HG03469 (cell line): ENCODE results near the gene SLC36A1.
"Not testable (repeated sequence)": the region's sequence is repeated elsewhere in the genome, so short reads cannot be mapped to it uniquely, and the experiment has no call there.

Source experiments
- ATAC-seq: cut with Tn5 transposase; IDR thresholded peaks from one replicate; pipeline ENCODE4 v1.9.1; 2021; ENCODE audit warnings: mild to moderate bottlenecking, moderate library complexity, moderate number of reproducible peaks; ENCODE audit not compliant: unreplicated experiment

Gene SLC36A1

DNA sequence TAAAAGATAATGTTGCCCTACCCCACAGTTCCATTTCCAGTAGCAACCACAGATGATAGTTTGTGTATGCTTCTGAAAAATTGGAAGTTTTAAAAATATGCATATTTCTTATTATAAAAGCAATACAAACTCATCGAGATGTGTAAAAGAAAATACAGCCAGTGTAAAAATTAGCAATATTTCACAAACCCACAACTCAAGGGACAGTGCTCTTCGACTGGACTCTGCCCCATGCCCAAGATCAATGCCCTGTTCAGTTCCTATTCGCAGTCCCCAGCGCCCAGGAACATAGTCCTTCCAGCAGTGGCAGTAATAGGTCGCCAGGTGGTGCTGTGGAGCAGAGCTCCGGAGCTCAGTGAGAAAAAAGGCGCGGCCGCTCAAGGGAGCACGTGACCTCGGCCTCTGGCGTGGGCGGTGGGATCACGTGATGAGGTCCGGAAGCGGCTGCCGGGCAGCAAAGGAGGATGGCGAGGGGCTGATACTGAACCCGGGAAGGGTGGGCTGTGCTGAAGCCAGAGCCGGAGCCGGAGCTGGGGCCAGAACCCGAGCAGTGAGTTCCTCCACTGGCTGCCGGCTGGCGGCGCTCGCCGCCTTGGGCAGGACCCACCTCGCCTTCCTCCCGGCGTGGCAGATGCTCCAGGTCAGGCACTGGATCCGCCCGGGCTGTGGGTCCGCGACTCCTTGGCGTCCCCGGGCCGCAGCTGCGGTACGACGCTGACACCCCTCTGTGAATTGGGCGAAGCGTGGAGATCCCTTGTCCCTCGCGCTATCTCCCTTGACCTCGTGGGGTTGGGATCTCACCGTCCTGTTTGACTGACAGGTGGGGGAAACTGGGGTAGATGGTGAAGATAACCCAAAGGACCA, at the start of gene SLC36A1:
TSS of gene SLC36A1 (plus strand) at position 430 of the 864 bp plus-strand sequence. CDS start 11,190 bp downstream, outside the sequence.
- ATAC-seq = peak; percentile 47

DNA sequence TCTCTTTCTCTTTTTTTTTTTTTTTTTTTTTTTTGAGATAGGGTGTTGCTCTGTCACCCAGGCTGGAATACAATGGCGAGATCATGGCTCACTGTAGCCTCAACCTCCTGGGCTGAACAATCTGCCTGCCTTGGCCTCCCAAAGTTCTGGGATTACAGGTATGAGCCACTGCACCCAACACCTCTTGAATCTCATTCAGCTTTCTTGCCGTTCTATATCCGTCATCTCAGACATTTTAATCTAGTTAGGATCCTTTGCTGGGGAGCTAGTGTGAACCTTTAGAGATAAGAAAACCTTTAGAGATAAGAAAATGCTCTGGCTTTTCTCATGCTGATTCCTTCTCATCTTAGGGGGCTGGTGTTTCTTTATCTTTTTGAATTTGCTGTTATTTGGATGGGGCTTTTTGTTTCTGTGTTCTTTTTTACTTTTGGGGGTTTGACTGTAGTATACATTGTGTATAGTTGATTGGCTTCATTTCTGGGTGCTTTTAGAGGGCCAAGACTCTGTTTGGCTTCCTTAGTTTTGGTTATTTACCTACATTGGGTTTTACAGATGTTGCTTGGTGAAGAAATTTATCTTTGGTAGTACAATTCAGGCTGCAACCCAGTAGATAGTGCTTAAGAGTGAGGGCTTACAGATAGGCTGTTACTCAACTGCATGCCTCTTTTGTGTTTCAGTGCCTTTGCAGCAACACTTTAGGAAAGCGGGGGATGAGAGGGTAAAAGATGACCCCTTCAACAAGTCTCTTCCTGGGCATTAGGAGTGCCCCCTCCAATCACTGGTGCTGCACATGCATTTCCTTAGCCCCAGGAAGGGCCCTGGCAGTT, 41.9 kb upstream of the SLC36A1 start:
- no peak for ATAC-seq

DNA sequence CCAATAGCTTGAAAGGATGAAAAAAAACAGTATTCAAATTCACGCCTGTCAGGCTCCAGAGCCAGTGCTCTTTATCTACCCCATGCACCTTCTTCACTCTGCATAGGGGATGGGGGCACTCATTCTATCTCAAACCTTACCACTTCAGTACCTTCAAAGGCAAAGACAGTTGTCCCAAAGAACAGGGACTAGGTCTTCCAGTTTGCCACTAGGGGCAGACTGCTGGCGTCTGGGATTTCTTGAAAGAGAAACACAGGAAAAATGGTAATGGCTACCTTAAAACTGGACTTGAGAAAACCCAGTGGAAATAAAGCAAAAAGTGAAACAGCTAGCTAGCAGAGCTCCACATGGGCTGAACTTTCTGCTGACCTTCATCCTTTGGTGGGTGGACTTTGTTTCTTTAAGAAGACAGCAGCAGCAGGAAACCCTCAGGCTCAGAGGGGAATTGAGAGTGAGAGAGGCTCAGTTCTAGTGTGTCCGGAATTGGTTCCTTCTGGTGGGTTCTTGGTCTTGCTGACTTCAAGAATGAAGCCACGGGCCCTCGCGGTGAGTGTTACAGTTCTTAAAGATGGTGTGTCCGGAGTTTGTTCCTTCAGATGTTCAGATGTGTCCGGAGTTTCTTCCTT, 41.0 kb upstream of the SLC36A1 start:
- ATAC-seq = no peak

DNA sequence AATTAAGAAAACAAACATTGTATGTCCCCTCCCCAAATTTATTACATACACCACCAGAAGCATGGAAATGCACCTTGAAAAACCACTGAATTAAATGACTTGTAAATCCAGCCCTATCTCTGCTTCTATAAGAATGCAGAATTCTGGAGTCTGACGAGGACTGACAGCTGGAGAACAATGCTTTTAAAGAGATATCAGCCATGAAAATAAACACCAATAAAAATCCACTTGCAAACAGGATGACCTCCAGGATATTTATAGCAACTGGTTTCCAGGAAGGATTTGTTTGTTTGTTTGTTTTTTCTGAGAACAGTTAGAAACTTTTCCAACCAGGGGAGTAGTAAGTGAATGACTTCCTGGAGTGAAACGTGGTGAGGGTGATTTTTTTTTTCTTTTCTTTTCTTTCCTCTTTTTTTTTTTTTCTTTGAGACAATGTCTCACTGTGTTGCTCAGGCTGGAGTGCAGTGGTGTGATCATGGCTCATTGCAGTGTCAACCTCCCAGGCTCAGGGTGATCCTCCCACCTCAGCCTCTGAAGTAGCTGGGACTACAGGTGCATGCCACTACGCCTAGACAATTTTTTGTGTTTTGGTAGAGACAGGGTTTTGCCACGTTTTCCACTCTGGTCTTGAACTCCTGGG, 38.7 kb upstream of the SLC36A1 start:
- no peak for ATAC-seq

DNA sequence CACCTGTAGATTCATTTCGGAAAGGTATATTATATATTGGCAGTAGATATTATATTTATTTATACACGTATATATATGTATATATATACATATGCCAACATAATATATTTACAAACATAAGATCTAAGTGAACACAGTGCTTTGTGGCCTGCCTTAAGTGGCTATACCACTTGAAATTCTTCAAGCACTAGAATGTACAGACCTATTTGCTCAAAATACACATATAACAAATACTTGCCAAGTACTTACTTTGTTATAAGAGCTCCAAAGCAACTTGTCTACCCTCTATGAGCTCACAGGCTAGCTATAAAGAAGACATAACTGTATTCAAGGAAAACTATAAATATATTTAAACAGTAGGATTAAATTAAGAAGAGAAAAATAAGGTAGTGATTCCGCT, 33.6 kb upstream of the SLC36A1 start:
- no peak for ATAC-seq

DNA sequence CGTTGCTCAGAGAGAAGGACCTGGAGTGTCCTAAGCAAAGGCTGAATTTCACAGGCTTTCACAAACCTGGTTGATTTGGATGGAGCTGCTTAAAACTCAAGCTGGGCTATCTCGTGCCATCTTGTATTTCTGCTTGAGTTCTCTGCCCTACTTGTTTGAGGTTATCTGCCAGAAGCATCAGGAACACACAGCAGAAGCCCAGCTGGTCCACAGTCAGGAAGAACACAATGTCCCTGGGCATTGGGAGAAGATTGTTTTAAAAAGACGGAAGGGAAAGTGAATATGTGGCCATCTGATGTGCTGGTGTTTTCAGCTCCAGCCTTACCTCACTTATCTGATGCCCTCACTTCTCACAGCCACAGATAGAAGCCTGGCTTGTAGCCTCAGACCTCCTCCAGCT, 32.9 kb upstream of the SLC36A1 start:
- no peak for ATAC-seq

DNA sequence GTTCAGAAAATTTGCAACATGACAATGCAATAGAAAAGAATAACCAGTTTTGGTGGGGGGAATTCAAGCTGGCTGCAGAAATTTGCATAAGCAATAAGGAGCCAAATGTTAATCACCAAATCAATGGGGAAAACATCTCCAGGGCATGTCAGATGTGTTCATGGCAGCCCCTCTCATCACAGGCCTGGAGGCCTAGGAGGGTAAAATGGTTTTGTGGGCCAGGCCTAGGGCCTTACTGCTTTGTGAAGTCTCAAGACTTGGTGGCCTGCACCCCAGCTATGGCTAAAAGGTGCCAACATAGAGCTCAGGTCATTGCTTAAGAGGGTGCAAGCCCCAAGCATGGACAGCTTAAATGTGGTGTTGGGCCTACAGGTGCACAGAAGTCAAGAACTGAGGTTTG, 29.7 kb upstream of the SLC36A1 start:
- ATAC-seq = no peak

DNA sequence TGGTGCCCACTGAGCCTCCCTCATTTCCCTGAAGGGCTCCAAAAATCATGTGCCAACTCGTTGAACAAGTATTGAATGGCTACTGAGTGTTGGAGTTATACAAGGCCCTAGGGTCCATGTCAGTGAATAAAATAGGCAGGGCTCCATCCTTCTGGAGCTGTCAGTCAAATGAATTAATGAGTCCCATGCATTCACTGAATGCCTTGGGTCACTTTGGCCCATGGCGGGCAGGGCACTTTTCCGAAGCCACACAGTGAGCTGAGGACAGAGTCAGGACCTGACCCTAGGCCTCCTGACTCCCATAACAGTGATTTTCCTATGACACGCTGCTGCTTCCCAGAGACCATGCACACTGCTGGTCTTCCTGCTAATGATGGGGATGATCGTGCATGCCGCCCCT, 27.3 kb upstream of the SLC36A1 start:
- no peak for ATAC-seq

DNA sequence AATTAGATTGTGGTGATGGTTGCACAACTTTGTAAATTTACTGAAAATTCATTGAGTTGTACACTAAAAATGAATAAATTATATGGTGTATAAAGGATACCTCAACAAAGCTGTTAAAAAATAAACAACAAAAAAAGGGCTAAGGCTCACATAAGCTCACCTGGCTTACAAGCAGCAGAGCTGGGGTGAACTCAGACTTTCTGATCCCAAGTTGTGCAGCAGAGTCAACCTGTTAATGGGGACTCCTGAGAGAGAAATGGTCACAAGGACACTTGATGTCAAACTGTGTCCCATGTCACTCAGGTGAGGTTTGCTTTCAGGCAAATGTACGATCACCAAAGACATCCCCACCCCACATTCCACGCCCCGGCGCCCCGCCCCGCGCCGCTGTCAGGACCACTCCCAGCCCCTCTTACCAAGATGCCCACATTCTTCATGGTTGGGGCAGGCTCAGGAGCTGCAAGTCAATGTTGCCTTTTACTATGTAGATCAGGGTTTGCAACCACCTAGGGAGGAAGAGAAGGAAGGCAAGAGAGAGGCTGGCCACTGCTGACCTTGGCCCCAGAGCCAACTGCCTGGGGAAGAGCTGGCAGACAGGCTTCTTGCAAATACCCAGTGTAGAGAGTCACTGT, 22.4 kb upstream of the SLC36A1 start:
- no peak for ATAC-seq

DNA sequence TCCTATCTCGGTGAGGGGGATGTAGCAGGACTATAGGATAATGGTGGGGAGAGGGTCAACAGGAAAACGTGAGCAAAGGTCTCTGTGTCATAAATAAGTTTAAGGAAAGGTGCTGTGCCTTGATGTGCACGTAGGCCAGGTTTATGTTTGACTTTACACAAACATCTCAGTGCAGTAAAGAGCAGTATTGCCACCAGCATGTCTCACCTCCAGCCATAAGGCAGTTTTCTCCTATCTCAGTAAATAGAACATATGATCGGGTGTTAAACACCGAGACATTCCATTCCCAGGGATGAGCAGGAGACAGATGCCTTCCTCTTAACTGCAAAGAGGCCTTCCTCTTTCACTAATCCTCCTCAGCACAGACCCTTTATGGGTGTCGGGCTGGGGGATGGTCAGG, 21.1 kb upstream of the SLC36A1 start:
- ATAC-seq = not testable (repeated sequence)

DNA sequence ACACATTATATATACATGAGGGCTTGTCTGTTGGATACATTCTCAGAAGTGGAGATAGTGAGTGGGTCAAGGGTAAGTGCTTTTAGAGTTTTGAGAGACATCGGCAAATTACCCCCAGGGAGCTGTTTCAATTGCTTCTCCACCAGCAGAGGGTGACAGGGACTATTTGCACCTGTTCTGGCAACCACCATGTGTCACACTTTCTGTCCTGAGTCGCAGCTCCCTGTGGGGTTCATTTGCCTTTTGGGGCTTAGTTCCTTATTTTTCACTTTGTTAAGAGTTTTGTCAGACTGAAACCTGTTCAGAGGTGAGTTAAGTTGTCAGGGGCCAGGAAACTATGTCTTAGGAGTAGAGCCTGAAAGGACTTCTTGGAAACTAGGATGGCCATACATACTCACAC, 20.1 kb upstream of the SLC36A1 start:
- peak; percentile 98 for ATAC-seq

DNA sequence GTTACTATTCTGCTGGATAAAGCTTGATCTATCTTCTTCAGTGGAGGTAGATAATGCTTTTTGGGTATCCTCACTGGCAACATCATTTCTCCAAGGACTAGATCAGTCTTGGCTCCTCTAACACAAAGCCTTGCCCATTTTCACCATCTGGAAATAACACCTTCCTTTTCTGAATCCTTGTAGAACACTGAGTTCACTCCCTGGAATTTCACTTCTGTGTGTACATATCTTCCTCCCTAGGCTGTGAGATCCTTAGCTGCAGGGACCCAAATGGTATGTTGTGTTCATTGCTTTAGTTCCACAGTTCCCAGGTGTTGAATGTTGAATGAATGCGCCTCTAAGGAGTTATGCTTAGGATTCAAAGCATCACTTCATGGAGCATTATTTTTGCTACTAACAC, 16.7 kb upstream of the SLC36A1 start:
- no peak for ATAC-seq

DNA sequence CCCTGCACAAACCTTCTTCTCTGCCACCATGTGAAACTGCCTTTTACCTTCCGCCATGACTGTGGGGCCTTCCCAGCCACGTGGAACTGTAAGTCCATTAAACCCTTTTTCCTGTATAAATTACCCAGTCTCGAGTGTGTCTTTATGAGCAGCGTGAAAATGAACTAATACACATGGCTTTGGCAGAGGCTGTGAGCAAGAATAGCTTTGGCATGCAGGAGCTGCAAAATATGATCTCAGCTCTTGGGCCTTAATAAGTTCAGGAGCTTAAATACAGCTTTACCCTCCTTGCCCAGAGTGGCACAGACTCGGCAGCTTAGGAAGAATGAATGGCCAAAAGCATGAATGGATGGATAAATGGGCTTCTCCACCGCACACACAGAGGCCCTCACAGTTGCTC, 15.7 kb upstream of the SLC36A1 start:
- no peak for ATAC-seq

DNA sequence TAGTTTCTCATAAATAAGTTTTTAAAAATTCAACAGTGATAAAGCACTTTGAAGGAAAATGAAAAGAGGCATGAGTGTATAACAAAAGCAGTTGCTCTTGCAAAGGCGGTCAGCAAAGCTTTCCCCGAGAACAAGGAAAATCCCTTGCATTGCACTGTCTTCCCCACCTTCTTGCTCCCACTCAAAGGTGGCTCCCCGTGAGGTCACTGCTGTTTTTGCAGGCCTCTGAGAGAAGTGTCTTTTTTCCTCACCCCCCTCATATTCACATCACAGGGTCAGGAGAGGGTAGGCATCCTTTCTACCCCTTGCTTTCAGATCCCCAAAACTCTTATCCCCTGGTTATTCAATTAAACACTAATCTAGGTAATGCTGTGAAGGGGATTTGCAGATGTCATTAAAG, 15.2 kb upstream of the SLC36A1 start:
- ATAC-seq = no peak

DNA sequence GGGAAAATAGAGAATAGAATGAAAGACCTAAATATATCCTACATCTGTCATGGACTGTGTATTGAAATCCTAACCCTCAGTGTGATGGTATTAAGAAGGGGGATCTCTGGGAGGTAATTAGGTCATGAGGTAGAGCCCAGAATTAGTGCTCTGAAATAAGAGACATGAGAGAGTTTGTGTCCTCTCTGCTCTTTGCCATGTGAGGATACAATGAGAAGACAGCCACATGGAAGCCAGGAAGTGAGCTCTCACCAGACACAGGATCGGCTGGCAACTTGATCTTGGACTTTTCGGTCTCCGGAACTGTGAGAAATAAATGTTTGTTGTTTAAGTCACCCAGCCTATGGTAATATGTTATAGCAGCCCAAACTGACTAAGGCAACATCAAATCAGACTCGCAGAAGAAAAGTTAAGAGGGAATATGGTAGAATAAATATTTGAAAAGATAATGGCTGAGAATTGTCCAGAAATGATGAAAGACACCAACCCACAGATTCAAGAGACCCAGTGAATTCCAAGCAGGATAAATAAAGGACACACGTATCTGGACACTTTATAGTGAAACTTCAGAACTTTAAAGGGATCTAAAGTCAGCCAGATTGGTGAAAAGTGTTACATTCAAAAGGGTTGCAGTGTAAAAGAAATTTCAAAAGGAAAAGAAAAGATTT, 12.7 kb upstream of the SLC36A1 start:
- ATAC-seq = no peak

DNA sequence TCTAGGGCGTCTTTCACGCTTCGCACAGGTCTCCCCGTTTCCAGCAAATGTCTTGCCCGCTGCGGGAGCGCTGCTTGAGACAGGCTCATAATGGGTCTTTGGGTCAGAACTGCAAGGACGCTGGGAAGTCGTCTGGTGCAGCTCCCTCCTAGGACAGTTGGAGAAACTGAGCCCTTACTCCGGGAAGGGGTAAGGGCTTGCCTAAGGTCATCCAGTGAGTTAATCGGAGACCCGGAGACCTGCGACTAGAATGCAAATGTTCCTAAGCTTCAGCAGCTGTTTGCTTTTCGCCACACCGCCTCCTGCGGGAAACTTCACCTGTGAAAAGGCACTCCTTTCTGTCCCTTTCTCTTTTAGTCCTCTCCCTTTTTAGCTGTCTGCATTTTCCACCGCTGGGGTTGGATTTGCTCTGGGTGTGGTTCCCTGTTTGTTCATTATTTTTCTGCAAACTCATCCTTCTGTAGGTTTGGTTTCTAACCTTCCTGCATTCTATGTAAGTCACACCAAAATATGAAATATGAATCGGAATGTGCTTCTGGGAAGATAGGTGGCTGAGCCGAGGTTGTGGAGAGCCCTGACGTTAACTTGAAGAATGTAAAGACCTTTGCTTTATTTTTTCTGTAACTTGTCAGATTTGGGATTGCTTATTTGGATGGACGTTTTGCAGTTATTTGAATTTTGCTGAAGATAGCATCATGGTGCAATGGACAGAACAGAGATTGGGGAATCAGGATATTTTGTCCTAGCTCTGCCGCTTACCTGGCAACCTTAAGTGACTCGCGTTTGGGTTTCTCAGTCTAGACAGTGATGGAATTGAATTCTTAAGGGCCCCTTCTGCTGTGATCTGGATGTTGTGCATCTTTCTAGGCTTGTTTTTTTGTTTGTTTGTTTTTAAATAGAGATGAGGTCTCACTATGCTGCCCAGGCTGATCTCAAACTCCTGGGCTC, 909 bp downstream of the SLC36A1 start:
- no peak for ATAC-seq

DNA sequence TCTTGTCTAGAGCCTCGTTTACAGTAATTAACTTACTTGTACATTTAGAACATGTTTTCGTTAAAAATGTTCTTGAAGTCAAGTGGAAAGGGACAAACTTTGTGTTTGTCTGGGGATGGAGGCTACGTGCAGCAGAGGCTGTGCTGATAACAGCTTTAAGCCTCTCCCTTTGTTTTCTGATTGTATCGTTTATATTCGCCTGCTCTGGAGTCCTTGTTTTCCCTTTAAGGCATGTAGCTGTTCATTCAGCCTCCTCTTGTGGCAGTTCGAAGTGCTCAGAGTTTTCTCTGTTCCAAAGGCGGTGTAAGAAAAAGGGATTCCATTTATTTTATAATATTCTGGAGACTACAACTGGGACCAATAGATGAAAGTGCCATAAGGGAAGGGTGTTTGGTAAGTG, 1.9 kb downstream of the SLC36A1 start:
- ATAC-seq = no peak

DNA sequence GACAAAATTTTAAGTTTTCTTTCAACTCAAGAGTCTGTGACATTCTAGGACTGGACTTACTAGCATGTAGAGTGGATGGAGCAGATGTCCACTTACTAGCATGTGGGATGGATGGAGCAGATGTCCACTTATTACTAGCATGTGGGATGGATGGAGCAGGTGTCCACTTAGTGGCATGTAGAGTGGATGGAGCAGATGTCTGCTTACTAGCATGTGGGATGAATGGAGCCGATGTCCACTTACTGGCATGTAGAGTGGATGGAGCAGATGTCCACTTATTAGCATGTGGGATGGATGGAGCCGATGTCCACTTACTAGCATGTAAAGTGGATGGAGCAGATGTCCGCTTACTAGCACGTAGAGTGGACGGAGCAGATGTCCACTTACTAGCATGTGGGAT, 2.4 kb downstream of the SLC36A1 start:
- ATAC-seq = no peak

DNA sequence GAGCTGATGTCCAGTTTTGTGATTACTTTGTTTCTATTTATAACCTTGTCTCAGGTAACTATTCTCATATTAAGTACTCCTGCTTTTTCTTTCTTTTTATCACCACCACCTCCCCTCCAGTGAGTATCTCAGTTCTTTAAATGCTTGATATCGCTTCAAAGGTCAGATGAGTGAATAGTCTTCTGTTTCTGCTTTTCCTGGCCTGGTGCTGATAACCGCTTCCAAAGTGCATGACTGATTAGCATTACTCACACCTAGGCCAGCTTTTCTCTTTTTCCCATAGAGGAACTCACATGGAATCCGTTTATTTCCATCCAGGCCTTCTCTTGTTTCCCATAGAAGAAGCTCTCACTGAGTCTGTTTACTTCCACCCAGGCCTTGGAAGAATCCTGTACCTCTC, 3.2 kb downstream of the SLC36A1 start:
- ATAC-seq = no peak
